22Rv1 (cell line): ENCODE data around the gene EML6.

Source experiments
- CTCF ChIP-seq: fragments of 450-650 bp; IDR thresholded peaks from 2 replicates; pipeline ENCODE4 v1.5.1; 2017; ENCODE audit warnings: mild to moderate bottlenecking
- ZFX ChIP-seq: fragments of 450-650 bp; IDR thresholded peaks from 2 replicates; pipeline ENCODE4 v1.6.1; 2017; ENCODE audit warnings: antibody characterized with exemption, borderline replicate concordance

DNA sequence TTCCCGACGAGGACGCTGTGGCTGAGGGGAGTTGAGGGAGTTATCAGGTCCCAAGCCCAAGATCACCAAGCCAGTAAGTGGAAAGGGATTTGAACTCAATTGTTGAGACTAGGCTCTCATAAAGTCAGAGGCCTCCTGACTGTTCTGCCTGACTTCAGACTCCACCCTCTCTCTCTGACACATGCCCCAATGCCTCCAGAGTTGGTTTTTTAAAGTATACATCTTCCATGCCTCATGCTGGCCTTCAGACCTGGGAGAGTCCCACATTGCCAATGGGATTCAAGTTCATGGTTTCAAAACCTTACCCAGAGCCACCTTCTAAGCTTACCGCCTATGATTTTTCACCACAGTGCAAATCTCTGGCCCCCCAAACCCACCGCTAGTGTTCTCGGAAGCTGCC, 226.0 kb downstream of the EML6 start:
- TF ChIP-seq CTCF (no peak), ZFX (no peak)
